ENCODE measurements around the gene RNF144A. TPM values are rescaled to one million over a fixed set of nuclear protein-coding genes. Genes with fewer than 3 reads are reported as not detected.

Gene RNF144A
- total RNA-seq, 1 experiment from 2014 or later = 13.6 TPM

- TF ChIP-seq AFF4 (CRISPR knock-in tag; IDR thresholded peaks at IDR 0.05; ENCODE audit: borderline replicate concordance) (no peak), SP1 (CRISPR knock-in tag; conservative IDR thresholded peaks at IDR 0.05) (no peak), ATF3 (CRISPR knock-in tag; conservative IDR thresholded peaks at IDR 0.05) (no peak), ZNF121 (CRISPR knock-in tag; IDR thresholded peaks at IDR 0.05) (no peak), MXD4 (CRISPR knock-in tag; IDR thresholded peaks at IDR 0.05; ENCODE audit: borderline replicate concordance) (no peak), ESRRA (CRISPR knock-in tag; IDR thresholded peaks at IDR 0.05; ENCODE audit: borderline replicate concordance) (no peak)
Measured at GRCh38 chr2:6941299-6942046, 24.3 kb downstream of the RNF144A start (continued).

GRCh38 chr2:6942848-6943247, 25.6 kb downstream of the RNF144A start:
- Mint-ChIP-seq H3K36me3 (peaks cover 20% of the 10 kb centered on the region), H3K4me3 (no peak overlapping the region), H3K4me1 (peaks cover 36% of the 10 kb centered on the region), H3K9me3 (0 out of 2 replicates have a peak, but pooled peaks cover 3% of the 10 kb centered on the region), H3K27ac (no peak overlapping the region), H3K27me3 (ENCODE audit: low read depth) (no peaks in the 10 kb centered on the region)
- no peak for TF ChIP-seq OVOL2 (CRISPR knock-in tag; IDR thresholded peaks at IDR 0.05; ENCODE audit: borderline replicate concordance)
- DNase-seq (ENCODE audit: low spot score) (no peak), ATAC-seq (no peak)
- ChIA-PET CTCF (no interaction called here), POLR2A (no interaction called here)

- no peaks in the 10 kb centered on the region for H3K27me3 Mint-ChIP-seq (ENCODE audit: low read depth)
- peaks cover 34% of the 10 kb centered on the region for H3K4me1 Mint-ChIP-seq
- POLR2A ChIA-PET = no interaction called here
- H3K4me3 Mint-ChIP-seq = no peak overlapping the region
- CTCF ChIA-PET = no interaction called here
- 0 out of 2 replicates have a peak, but pooled peaks cover 3% of the 10 kb centered on the region for H3K9me3 Mint-ChIP-seq
- no peak for DNase-seq (ENCODE audit: low spot score)
- H3K27ac Mint-ChIP-seq = no peak overlapping the region
- no peak for ATAC-seq
- peaks cover 20% of the 10 kb centered on the region for H3K36me3 Mint-ChIP-seq
- TF ChIP-seq NFYB (CRISPR knock-in tag; conservative IDR thresholded peaks at IDR 0.05; ENCODE audit: low read depth) = no peak
- TF ChIP-seq ZNF263 (CRISPR knock-in tag; IDR thresholded peaks at IDR 0.05; ENCODE audit: low read depth) = no peak
- no peak for TF ChIP-seq GRHL2 (CRISPR knock-in tag; IDR thresholded peaks at IDR 0.05; ENCODE audit: insufficient replicate concordance, severe bottlenecking)
- no peak for TF ChIP-seq ZNF232 (CRISPR knock-in tag; IDR thresholded peaks at IDR 0.05)
- TF ChIP-seq ZNF396 (CRISPR knock-in tag; IDR thresholded peaks at IDR 0.05; ENCODE audit: borderline replicate concordance) = no peak
- no peak for TF ChIP-seq JUN (CRISPR knock-in tag; IDR thresholded peaks at IDR 0.05)
- TF ChIP-seq ZNF532 (CRISPR knock-in tag; IDR thresholded peaks at IDR 0.05; ENCODE audit: borderline replicate concordance) = no peak
- TF ChIP-seq MYBL2 (CRISPR knock-in tag; IDR thresholded peaks at IDR 0.05) = no peak
- no peak for TF ChIP-seq TEAD4 (CRISPR knock-in tag; IDR thresholded peaks at IDR 0.05)
- no peak for TF ChIP-seq MLX (CRISPR knock-in tag; IDR thresholded peaks at IDR 0.05)
- no peak for TF ChIP-seq E2F4 (CRISPR knock-in tag; IDR thresholded peaks at IDR 0.05; ENCODE audit: borderline replicate concordance, low read depth)
- no peak for TF ChIP-seq FOXJ3 (CRISPR knock-in tag; IDR thresholded peaks at IDR 0.05; ENCODE audit: borderline replicate concordance)
- TF ChIP-seq NR3C1 (CRISPR knock-in tag; conservative IDR thresholded peaks at IDR 0.05; ENCODE audit: low read depth) = no peak
- TF ChIP-seq NFATC4 (CRISPR knock-in tag; IDR thresholded peaks at IDR 0.05) = no peak
Measured at GRCh38 chr2:6943523-6943922, 26.3 kb downstream of the RNF144A start.
